IMR-90 (cell line): Measurements from ENCODE around the gene ZNF544.

Source experiments
- BHLHE40 ChIP-seq: fragments of 150-350 bp; IDR thresholded peaks from 2 replicates; pipeline ENCODE4 v1.6.1; 2016; ENCODE audit warnings: mild to moderate bottlenecking, low read depth, low read length
- CHD1 ChIP-seq: IDR thresholded peaks from 2 replicates; pipeline ENCODE4 v1.6.1; 2012; ENCODE audit warnings: low read depth, low read length, improper control_type of control experiment
- CTCF ChIP-seq: conservative IDR thresholded peaks from 2 replicates; pipeline ENCODE4 v1.5.1; 2012; ENCODE audit warnings: mild to moderate bottlenecking, low read depth, low read length, improper control_type of control experiment
- ELK1 ChIP-seq: fragments of 150-350 bp; IDR thresholded peaks from 2 replicates; pipeline ENCODE4 v1.6.1; 2016; ENCODE audit warnings: low read depth, mild to moderate bottlenecking, low read length, moderate library complexity, borderline replicate concordance
- MAZ ChIP-seq: IDR thresholded peaks from 2 replicates; pipeline ENCODE4 v1.6.1; 2012; ENCODE audit warnings: low read depth, mild to moderate bottlenecking, low read length, improper control_type of control experiment, moderate library complexity, borderline replicate concordance
- POLR2A ChIP-seq: IDR thresholded peaks from 2 replicates; pipeline ENCODE4 v1.6.1; 2012; ENCODE audit warnings: mild to moderate bottlenecking, low read depth, low read length
- RAD21 ChIP-seq: IDR thresholded peaks from 2 replicates; pipeline ENCODE4 v1.6.1; 2012; ENCODE audit warnings: low read length, improper control_type of control experiment
- RFX5 ChIP-seq: IDR thresholded peaks from 2 replicates; pipeline ENCODE4 v1.8.0; 2012; ENCODE audit warnings: low read depth, mild to moderate bottlenecking, low read length, moderate library complexity
- SMC3 ChIP-seq: fragments of 150-350 bp; IDR thresholded peaks from 2 replicates; pipeline ENCODE4 v1.6.1; 2016; ENCODE audit warnings: low read depth, mild to moderate bottlenecking, antibody characterized with exemption, low read length, moderate library complexity

- TF ChIP-seq BHLHE40 (no peak), POLR2A (no peak), CTCF (no peak), RAD21 (no peak), CHD1 (no peak), MAZ (no peak), RFX5 (no peak), SMC3 (no peak), ELK1 (no peak)
Measured at GRCh38 chr19:58279925-58280316, 51.2 kb downstream of the ZNF544 start.
